SIG-M5 (cell line): Measurements from ENCODE around the gene HCRTR1.
A peak's percentile ranks its signal among the peaks of the same experiment; 100 is the strongest.

Source experiments
- DNase-seq: peaks from one replicate; lab custom pipeline; 2025; lab: John Stamatoyannopoulos, UW

Gene HCRTR1

GRCh38 chr1:31626223-31627207, 9.0 kb downstream of the HCRTR1 start:
- no peak for DNase-seq

GRCh38 chr1:31627301-31627929, 9.9 kb downstream of the HCRTR1 start:
- no peak for DNase-seq

- DNase-seq = no peak
Observed at GRCh38 chr1:31627930-31628559, 10.6 kb downstream of the HCRTR1 start.

GRCh38 chr1:31628931-31629556, 11.6 kb downstream of the HCRTR1 start:
- DNase-seq = no peak

GRCh38 chr1:31632649-31633048, 15.2 kb downstream of the HCRTR1 start:
- DNase-seq = no peak

- DNase-seq = no peak
Observed at GRCh38 chr1:31633117-31633516, 15.6 kb downstream of the HCRTR1 start.

GRCh38 chr1:31637915-31638673, 20.6 kb downstream of the HCRTR1 start:
- no peak for DNase-seq

- peak; percentile 71 for DNase-seq
Observed at GRCh38 chr1:31639543-31639942, 22.1 kb downstream of the HCRTR1 start.

GRCh38 chr1:31640179-31640578, 22.7 kb downstream of the HCRTR1 start:
- DNase-seq = no peak

- no peak for DNase-seq
Observed at GRCh38 chr1:31640964-31641363, 23.5 kb downstream of the HCRTR1 start.

- no peak for DNase-seq
Observed at GRCh38 chr1:31642366-31642765, 24.9 kb downstream of the HCRTR1 start.

GRCh38 chr1:31642897-31643296, 25.4 kb downstream of the HCRTR1 start:
- no peak for DNase-seq

GRCh38 chr1:31643976-31644559, 26.6 kb downstream of the HCRTR1 start:
- DNase-seq = no peak

- DNase-seq = peak; percentile 93
Observed at GRCh38 chr1:31644560-31645273, 27.2 kb downstream of the HCRTR1 start, which contains the start of gene PEF1. Gene PEF1 (minus strand): TSS chr1:31644876. CDS start chr1:31644864, 12 bp downstream.

GRCh38 chr1:31645274-31645568, 27.7 kb downstream of the HCRTR1 start:
- DNase-seq = no peak

- DNase-seq = no peak
Observed at GRCh38 chr1:31646259-31646960, 28.9 kb downstream of the HCRTR1 start.

GRCh38 chr1:31647106-31647505, 29.6 kb downstream of the HCRTR1 start:
- no peak for DNase-seq

- DNase-seq = no peak
Observed at GRCh38 chr1:31648190-31648589, 30.7 kb downstream of the HCRTR1 start.

- DNase-seq = no peak
Observed at GRCh38 chr1:31648641-31649357, 31.3 kb downstream of the HCRTR1 start.
